H1 (cell line): ENCODE data around the gene ATP7B. TPM values are rescaled to one million over a fixed set of nuclear protein-coding genes. Genes with fewer than 3 reads are reported as not detected.
"Not testable (repeated sequence)": the region's sequence is repeated elsewhere in the genome, so short reads cannot be mapped to it uniquely, and the experiment has no call there.

Experiments
- CTCF ChIA-PET: fragments of 300-600 bp; sonication (Branson Sonifier 250); formaldehyde crosslinking; loops from one replicate; lab custom pipeline; 2021; ENCODE audit not compliant: partially characterized antibody; lab: Charles Lee
- POLR2A ChIA-PET: fragments of 300-600 bp; sonication (Branson Sonifier 250); formaldehyde crosslinking; loops from one replicate; lab custom pipeline; 2021; ENCODE audit warnings: inconsistent platforms; ENCODE audit not compliant: partially characterized antibody; lab: Charles Lee
- DNase-seq, 2 experiments: peaks; one replicate each; pipeline versions ENCODE4 v3.0.0 to v3.0.0-alpha.2; 2010 to 2022; ENCODE audit warnings: low spot score in 2 of 2, low read depth in 1 of 2, mixed read lengths in 1 of 2
- FAIRE-seq: peaks from 2 replicates; lab custom pipeline; 2011; peaks lifted over from hg19 to GRCh38; lab: Jason Lieb, UNC
- H2AFZ ChIP-seq: 2 replicates; pipeline ENCODE4 v1.8.1; 2012; ENCODE audit warnings: low read length, inconsistent platforms
- H2AK5ac ChIP-seq: 2 replicates; pipeline ENCODE4 v1.6.1; 2013; ENCODE audit warnings: low read depth, low read length
- H2BK120ac ChIP-seq: replicated peaks from 2 replicates; pipeline ENCODE3; 2013; ENCODE audit warnings: low read depth, low read length, inconsistent platforms
- H2BK12ac ChIP-seq: 2 replicates; pipeline ENCODE4 v1.6.1; 2013; ENCODE audit warnings: low read depth, low read length
- H2BK15ac ChIP-seq: 2 replicates; pipeline ENCODE4 v1.6.1; 2013; ENCODE audit warnings: low read length
- H2BK20ac ChIP-seq: 2 replicates; pipeline ENCODE4 v1.6.1; 2013; ENCODE audit warnings: low read length
- H2BK5ac ChIP-seq: 2 replicates; pipeline ENCODE4 v1.6.1; 2013; ENCODE audit warnings: low read depth, low read length
- H3K14ac ChIP-seq: 2 replicates; pipeline ENCODE4 v1.6.1; 2013; ENCODE audit warnings: inconsistent platforms; ENCODE audit not compliant: insufficient read length
- H3K18ac ChIP-seq: 2 replicates; pipeline ENCODE4 v1.6.1; 2013; ENCODE audit warnings: low read length; ENCODE audit errors: extremely low read depth
- H3K23ac ChIP-seq: 2 replicates; pipeline ENCODE4 v1.6.1; 2013; ENCODE audit warnings: inconsistent platforms; ENCODE audit not compliant: insufficient read length
- H3K23me2 ChIP-seq: 2 replicates; pipeline ENCODE4 v1.6.1; 2013; ENCODE audit warnings: low read depth, low read length
- H3K27ac ChIP-seq: 2 replicates; pipeline ENCODE4 v1.6.1; 2011; ENCODE audit warnings: low read depth, low read length, inconsistent platforms
- H3K27me3 ChIP-seq, 4 experiments: replicated peaks in 1 of 4; 1 replicate in 1 of 4; 2 replicates in 3 of 4; pipeline versions ENCODE4 v1.6.1 to v1.8.1; 2011 to 2013; ENCODE audit warnings: low read length in 3 of 4, mild to moderate bottlenecking in 3 of 4, inconsistent platforms in 2 of 4, mixed read lengths in 2 of 4, moderate library complexity in 1 of 4; ENCODE audit not compliant: control insufficient read depth in 3 of 4, insufficient read depth in 3 of 4; ENCODE audit errors: extremely low read depth in 1 of 4
- H3K36me3 ChIP-seq, 4 experiments: 2 replicates each; pipeline versions ENCODE4 v1.6.1 to v1.8.1; 2011 to 2013; ENCODE audit warnings: mild to moderate bottlenecking in 4 of 4, low read length in 3 of 4, moderate library complexity in 2 of 4, control low read depth in 1 of 4, inconsistent platforms in 1 of 4; ENCODE audit not compliant: insufficient read depth in 4 of 4, control insufficient read depth in 2 of 4
- H3K4ac ChIP-seq: replicated peaks from 2 replicates; pipeline ENCODE3; 2013; ENCODE audit warnings: low read length, low read depth, mixed read lengths, inconsistent platforms; ENCODE audit not compliant: insufficient read length
- H3K4me1 ChIP-seq, 4 experiments: replicated peaks in 1 of 4; 1 replicate in 1 of 4; 2 replicates in 3 of 4; pipeline versions ENCODE4 v1.6.1 to v1.8.1; 2011 to 2013; ENCODE audit warnings: low read length in 3 of 4, inconsistent platforms in 2 of 4, mixed read lengths in 1 of 4; ENCODE audit not compliant: insufficient read depth in 4 of 4, control insufficient read depth in 3 of 4
- H3K4me2 ChIP-seq, 2 experiments: 2 replicates each; pipeline versions ENCODE4 v1.6.1 to v1.8.1; 2011 to 2013; ENCODE audit warnings: low read depth in 2 of 2, low read length in 2 of 2, control low read depth in 1 of 2, inconsistent platforms in 1 of 2, mild to moderate bottlenecking in 1 of 2; ENCODE audit not compliant: insufficient read depth in 1 of 2
- H3K4me3 ChIP-seq, 4 experiments: fragments of 200-600, 300-600 bp in 1 of 4; sonication (generic), shearing (Covaris generic), sonication (Bioruptor Twin) in 1 of 4; 2 replicates each; pipeline versions ENCODE4 v1.5.1 to v1.8.1; 2011 to 2016; ENCODE audit warnings: low read length in 4 of 4, low read depth in 3 of 4, control low read depth in 2 of 4, inconsistent platforms in 2 of 4, mild to moderate bottlenecking in 2 of 4, mixed read lengths in 1 of 4, moderate library complexity in 1 of 4; ENCODE audit not compliant: insufficient read depth in 2 of 4; ENCODE audit errors: extremely low read depth in 1 of 4
- H3K56ac ChIP-seq: replicated peaks from 2 replicates; pipeline ENCODE3; 2013; ENCODE audit warnings: low read depth, mild to moderate bottlenecking, mixed read lengths, low read length, inconsistent platforms; ENCODE audit not compliant: insufficient read length
- H3K79me1 ChIP-seq: 2 replicates; pipeline ENCODE4 v1.6.1; 2013; ENCODE audit warnings: low read depth, low read length, control low read depth
- H3K79me2 ChIP-seq, 2 experiments: 2 replicates each; pipeline versions ENCODE4 v1.6.1 to v1.8.1; 2012 to 2013; ENCODE audit warnings: low read length in 2 of 2, mild to moderate bottlenecking in 2 of 2, inconsistent platforms in 1 of 2; ENCODE audit not compliant: insufficient read depth in 2 of 2, control insufficient read depth in 1 of 2
- H3K9ac ChIP-seq, 4 experiments: replicated peaks in 1 of 4; 1 replicate in 1 of 4; 2 replicates in 3 of 4; pipeline versions ENCODE4 v1.6.1 to v1.8.1; 2011 to 2013; ENCODE audit warnings: low read depth in 3 of 4, low read length in 3 of 4, control low read depth in 2 of 4, mild to moderate bottlenecking in 2 of 4, moderate library complexity in 2 of 4, inconsistent platforms in 1 of 4; ENCODE audit errors: extremely low read depth in 1 of 4
- H3K9me3 ChIP-seq, 2 experiments: 2 replicates each; pipeline versions ENCODE4 v1.6.1 to v1.8.1; 2012 to 2013; ENCODE audit warnings: mild to moderate bottlenecking in 2 of 2, moderate library complexity in 2 of 2, control low read depth in 1 of 2, inconsistent platforms in 1 of 2, low read depth in 1 of 2, low read length in 1 of 2, mixed read lengths in 1 of 2; ENCODE audit not compliant: insufficient read depth in 2 of 2
- H4K20me1 ChIP-seq, 2 experiments: replicated peaks in 1 of 2; 2 replicates each; pipeline versions ENCODE3 to v1.8.1; 2011 to 2013; ENCODE audit warnings: inconsistent platforms in 2 of 2, low read length in 2 of 2, mild to moderate bottlenecking in 1 of 2; ENCODE audit not compliant: insufficient read depth in 2 of 2, control insufficient read depth in 1 of 2
- H4K5ac ChIP-seq: 2 replicates; pipeline ENCODE4 v1.6.1; 2013; ENCODE audit warnings: low read length, low read depth, mixed read lengths, inconsistent platforms; ENCODE audit not compliant: insufficient read length
- H4K8ac ChIP-seq: 2 replicates; pipeline ENCODE4 v1.8.0; 2013; ENCODE audit warnings: mild to moderate bottlenecking, moderate library complexity, low read length, inconsistent platforms; ENCODE audit not compliant: insufficient read depth; ENCODE audit errors: extremely low read depth
- H4K91ac ChIP-seq: replicated peaks from 2 replicates; pipeline ENCODE3; 2013; ENCODE audit warnings: low read length, mixed read lengths, inconsistent platforms; ENCODE audit not compliant: insufficient read length
- WGBS, 2 experiments: shearing (Covaris generic) in 1 of 2; methylation state at CpG; one replicate each; pipeline versions ENCODE4 v1.1.6 to v1.1.7; 2013 to 2015; ENCODE audit warnings: low lambda C conversion rate in 2 of 2, mixed read lengths in 2 of 2, inconsistent platforms in 1 of 2, low coverage in 1 of 2, missing lambda C conversion rate in 1 of 2; ENCODE audit not compliant: insufficient replicate concordance in 2 of 2, insufficient coverage in 1 of 2, insufficient read length in 1 of 2; ENCODE audit errors: extremely low coverage in 1 of 2, missing lambda C conversion rate in 1 of 2; 5-methylcytosine and 5-hydroxymethylcytosine counted together
- polyA plus RNA-seq, 7 experiments: library from polyadenylated mRNA; depleted of rRNA in 3 of 7; stranded (reverse) in 5 of 7; unstranded in 2 of 7; fragments of >200 nt in 5 of 7; fragments of 200-250 nt in 2 of 7; gene quantifications; 1 replicate in 5 of 7; 2 replicates in 1 of 7; 4 replicates in 1 of 7; pipeline versions ENCODE4 v1.2.1 to v1.2.3, GENCODE V29; 2011 to 2013; ENCODE audit warnings: missing spikeins in 2 of 7, mixed read lengths in 2 of 7
- total RNA-seq: library from RNA; stranded (reverse); fragmentation: NEBNext Ultra II Directional; extraction: Animal tissue kit (Norgen Biotek cat#: 25700); gene quantifications from 2 replicates; pipeline ENCODE4 v1.2.1, GENCODE V29; 2021

The ATP7B gene
- total and polyA plus RNA-seq, 2 of the 8 experiments (the other 6 are each of a cell fraction or from before 2014, with no cell fraction given): 4.1 to 9.2 TPM

- H4K8ac ChIP-seq, H2BK5ac ChIP-seq, FAIRE-seq, H3K4ac ChIP-seq, H3K4me1 ChIP-seq, H2AK5ac ChIP-seq, H3K9me3 ChIP-seq, H2BK120ac ChIP-seq, H3K27ac ChIP-seq, H3K27me3 ChIP-seq, DNase-seq, H2BK20ac ChIP-seq, H2AFZ ChIP-seq, H3K79me1 ChIP-seq, H3K36me3 ChIP-seq, H3K9ac ChIP-seq, H3K23ac ChIP-seq, H3K79me2 ChIP-seq, H3K4me3 ChIP-seq, H4K5ac ChIP-seq, H3K14ac ChIP-seq, H2BK15ac ChIP-seq, H4K91ac ChIP-seq, H3K4me2 ChIP-seq, H3K18ac ChIP-seq, H2BK12ac ChIP-seq, POLR2A ChIA-PET, H3K56ac ChIP-seq, H4K20me1 ChIP-seq, H3K23me2 ChIP-seq: not testable (repeated sequence)
- WGBS, 2 experiments: 85% methylated on average over 4 of the region's 4 CpGs; no CpG with 5 or more reads in 1 of the 2 experiments
- CTCF ChIA-PET: interaction anchor here (2.1 to 2.3 kb wide), 2 partner anchors 16 to 89 kb away, joined by 6 read pairs; no protein-coding TSS in a partner anchor
Measured at GRCh38 chr13:51984904-51985303, 26.3 kb downstream of the ATP7B start.

GRCh38 chr13:51983292-51983691, 28.0 kb downstream of the ATP7B start:
- POLR2A ChIA-PET: interaction anchor here (0.7 to 1.2 kb wide), 2 partner anchors 11 to 174 kb away, joined by 3 read pairs; no protein-coding TSS in a partner anchor
- not testable (repeated sequence) for H4K20me1 ChIP-seq

More at GRCh38 chr13:51983292-51983691, 28.0 kb downstream of the ATP7B start:
- DNase-seq, H3K23ac ChIP-seq, H3K4me3 ChIP-seq, H4K91ac ChIP-seq, H2BK15ac ChIP-seq, H3K9me3 ChIP-seq, H4K5ac ChIP-seq, H2BK120ac ChIP-seq, H3K27me3 ChIP-seq, H2BK20ac ChIP-seq, H3K4me2 ChIP-seq, H3K4ac ChIP-seq, FAIRE-seq, H3K36me3 ChIP-seq, H3K23me2 ChIP-seq, H2AFZ ChIP-seq, H3K9ac ChIP-seq, H3K4me1 ChIP-seq, H3K79me2 ChIP-seq, H3K27ac ChIP-seq, H2BK5ac ChIP-seq, H2AK5ac ChIP-seq, H3K79me1 ChIP-seq, H3K56ac ChIP-seq, H2BK12ac ChIP-seq, H3K18ac ChIP-seq, H4K8ac ChIP-seq, H3K14ac ChIP-seq: not testable (repeated sequence)
- CTCF ChIA-PET: interaction anchor here (0.8 to 3.2 kb wide), 3 partner anchors 18 to 87 kb away, joined by 3 to 13 read pairs (median 6); no protein-coding TSS in a partner anchor
- WGBS, 2 experiments: 88% methylated on average over 3 of the region's 3 CpGs; no CpG with 5 or more reads in 1 of the 2 experiments
